CD4-positive, alpha-beta T cell (primary cell): ENCODE data around the gene FAM222B. TPM values are rescaled to one million over a fixed set of nuclear protein-coding genes. Genes with fewer than 3 reads are reported as not detected.
A peak's percentile ranks its signal among the peaks of the same experiment; 100 is the strongest.

Source experiments
- ATAC-seq: fragments of 200-7000 bp; cut with Tn5 transposase; one replicate; pipeline ENCODE4 v1.10.0; 2022; ENCODE audit warnings: mild to moderate bottlenecking; ENCODE audit not compliant: poor library complexity
- CTCF ChIA-PET: fragments of 350-600 bp; sonication (Branson Sonifier 250); formaldehyde crosslinking; loops from one replicate; lab custom pipeline; 2021; ENCODE audit warnings: antibody characterized with exemption, inconsistent platforms; lab: Charles Lee
- POLR2A ChIA-PET: fragments of 350-600 bp; sonication (Branson Sonifier 250); formaldehyde crosslinking; loops from one replicate; lab custom pipeline; 2021; ENCODE audit warnings: antibody characterized with exemption, inconsistent platforms; lab: Charles Lee
- DNase-seq, 14 experiments: peaks; one replicate each; pipeline ENCODE4 v3.0.0-alpha.2; 2013 to 2020; ENCODE audit warnings: mixed read lengths in 2 of 14
- H3K27ac ChIP-seq, 2 donors: one replicate each; pipeline versions ENCODE4 v1.5.1 to v1.7.0; 2013; ENCODE audit warnings: low read length in 2 of 2, low read depth in 1 of 2, mild to moderate bottlenecking in 1 of 2
- H3K27me3 ChIP-seq, 2 experiments: 1 replicate in 1 of 2; 2 replicates in 1 of 2; pipeline versions ENCODE4 v1.6.1 to v1.7.0; 2013; ENCODE audit warnings: low read length in 2 of 2, control low read depth in 1 of 2, mild to moderate bottlenecking in 1 of 2, moderate library complexity in 1 of 2; ENCODE audit not compliant: insufficient read depth in 2 of 2, control insufficient read depth in 1 of 2
- H3K36me3 ChIP-seq: one replicate; pipeline ENCODE4 v1.6.1; 2013; ENCODE audit warnings: low read length, control low read depth; ENCODE audit not compliant: insufficient read depth
- H3K4me1 ChIP-seq: one replicate; pipeline ENCODE4 v1.6.1; 2013; ENCODE audit warnings: low read length, control low read depth; ENCODE audit not compliant: insufficient read depth
- H3K4me3 ChIP-seq: one replicate; pipeline ENCODE4 v1.5.1; 2013; ENCODE audit warnings: mild to moderate bottlenecking, low read length, moderate library complexity
- H3K9me3 ChIP-seq, 2 experiments: 1 replicate in 1 of 2; 2 replicates in 1 of 2; pipeline versions ENCODE4 v1.6.1 to v1.7.0; 2013; ENCODE audit warnings: low read length in 2 of 2, mild to moderate bottlenecking in 2 of 2, control low read depth in 1 of 2, moderate library complexity in 1 of 2; ENCODE audit not compliant: control insufficient read depth in 1 of 2, insufficient read depth in 1 of 2
- H3K27ac Mint-ChIP-seq: one replicate; pipeline ENCODE4 v1.8.0; 2020; ENCODE audit warnings: mixed read lengths
- H3K27me3 Mint-ChIP-seq: one replicate; pipeline ENCODE4 v1.8.0; 2021; ENCODE audit warnings: mixed read lengths
- H3K36me3 Mint-ChIP-seq: one replicate; pipeline ENCODE4 v1.8.0; 2021; ENCODE audit warnings: low read depth, mixed read lengths
- H3K4me1 Mint-ChIP-seq: one replicate; pipeline ENCODE4 v1.8.0; 2021; ENCODE audit warnings: low read depth, mixed read lengths
- H3K4me3 Mint-ChIP-seq: one replicate; pipeline ENCODE4 v1.8.0; 2020; ENCODE audit warnings: mild to moderate bottlenecking, mixed read lengths
- H3K9me3 Mint-ChIP-seq: one replicate; pipeline ENCODE4 v1.8.0; 2020; ENCODE audit warnings: mixed read lengths
- intact Hi-C, 2 experiments: fragments of 100-400 bp; cut with DNase I in 1 of 2; cut with micrococcal nuclease in 1 of 2; formaldehyde crosslinking; loops; one replicate each; pipeline versions ENCODE4 v1.15.1 to v1.9.0; 2023 to 2025; cut with DNase I, micrococcal nuclease
- total RNA-seq, 174 experiments: library from RNA in 2 of 174; stranded (reverse) in 2 of 174; gene quantifications; one replicate each; pipeline ENCODE4 v1.2.3 and lab custom pipeline; 2021 to 2026
- TF ChIP-seq, protein P1 (sequence below): fragments of 200-600 bp; IDR thresholded peaks from one replicate; pipeline ENCODE4 v1.8.0; 2022; ENCODE audit warnings: antibody characterized with exemption, mild to moderate bottlenecking

Gene FAM222B
- total RNA-seq, 2 experiments from 2014 or later: 17.3 to 17.5 TPM

DNA sequence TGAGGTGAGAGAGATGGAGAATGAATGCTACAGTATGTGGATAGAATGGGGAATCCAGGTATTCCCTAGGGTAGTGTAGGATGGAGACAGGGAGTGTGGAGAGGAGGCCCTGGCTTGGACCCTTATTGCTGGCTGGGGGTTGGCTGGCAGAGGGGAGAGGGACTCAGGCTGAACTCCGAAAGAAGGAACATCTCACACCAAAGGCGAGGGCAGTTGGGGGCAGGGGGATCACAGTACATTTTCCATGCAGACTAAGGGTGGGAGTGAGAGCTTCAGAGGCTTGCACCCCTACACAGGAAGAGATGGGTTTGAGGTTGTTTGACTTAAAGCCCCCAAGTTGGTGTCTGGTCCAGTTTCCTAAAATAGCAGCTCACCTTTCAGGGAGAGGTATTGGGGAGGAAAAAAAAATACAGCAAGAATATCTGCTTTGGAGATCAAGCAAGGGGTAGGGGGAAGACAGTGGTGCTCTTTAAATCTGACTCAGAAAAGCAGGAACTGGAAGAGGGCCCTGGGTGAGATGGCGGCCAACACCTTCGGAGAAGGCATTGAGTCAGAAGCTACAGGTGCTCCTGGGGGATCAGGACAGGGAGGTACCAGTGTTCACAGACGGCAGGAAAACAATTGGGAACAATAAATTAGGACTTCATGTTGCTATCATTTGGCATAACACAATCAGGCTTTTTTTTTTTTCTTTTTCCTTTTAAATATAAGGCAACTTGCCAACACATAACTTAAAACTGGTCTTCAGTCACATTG, 86.4 kb downstream of the FAM222B start:
- Histone ChIP-seq H3K4me1 (no peaks in the 10 kb centered on the region), H3K36me3 (peaks cover 33% of the 10 kb centered on the region), H3K27ac (no peak overlapping the region), H3K4me3 (no peak overlapping the region), H3K9me3 (no peaks in the 10 kb centered on the region), H3K27me3 (no peaks in the 10 kb centered on the region)
- intact Hi-C loops: no loop called here
- ChIA-PET POLR2A (interaction anchor here (0.8 kb wide), 1 partner anchor 93 kb away, joined by 3 read pairs; no protein-coding TSS in a partner anchor), CTCF (interaction anchor here (1.5 kb wide), 1 partner anchor 29 kb away, joined by 8 read pairs; the partner anchor contains the start of gene TLCD1)
- ATAC-seq (no peak), DNase-seq (no peak)
- no peak overlapping the region for H3K27ac Mint-ChIP-seq
- peaks cover 43% of the 10 kb centered on the region for H3K36me3 Mint-ChIP-seq
- H3K9me3 Mint-ChIP-seq: no peaks in the 10 kb centered on the region
- no peaks in the 10 kb centered on the region for H3K27me3 Mint-ChIP-seq
- no peak overlapping the region for H3K4me3 Mint-ChIP-seq
- TF ChIP-seq, protein P1, sequence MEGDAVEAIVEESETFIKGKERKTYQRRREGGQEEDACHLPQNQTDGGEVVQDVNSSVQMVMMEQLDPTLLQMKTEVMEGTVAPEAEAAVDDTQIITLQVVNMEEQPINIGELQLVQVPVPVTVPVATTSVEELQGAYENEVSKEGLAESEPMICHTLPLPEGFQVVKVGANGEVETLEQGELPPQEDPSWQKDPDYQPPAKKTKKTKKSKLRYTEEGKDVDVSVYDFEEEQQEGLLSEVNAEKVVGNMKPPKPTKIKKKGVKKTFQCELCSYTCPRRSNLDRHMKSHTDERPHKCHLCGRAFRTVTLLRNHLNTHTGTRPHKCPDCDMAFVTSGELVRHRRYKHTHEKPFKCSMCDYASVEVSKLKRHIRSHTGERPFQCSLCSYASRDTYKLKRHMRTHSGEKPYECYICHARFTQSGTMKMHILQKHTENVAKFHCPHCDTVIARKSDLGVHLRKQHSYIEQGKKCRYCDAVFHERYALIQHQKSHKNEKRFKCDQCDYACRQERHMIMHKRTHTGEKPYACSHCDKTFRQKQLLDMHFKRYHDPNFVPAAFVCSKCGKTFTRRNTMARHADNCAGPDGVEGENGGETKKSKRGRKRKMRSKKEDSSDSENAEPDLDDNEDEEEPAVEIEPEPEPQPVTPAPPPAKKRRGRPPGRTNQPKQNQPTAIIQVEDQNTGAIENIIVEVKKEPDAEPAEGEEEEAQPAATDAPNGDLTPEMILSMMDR: no peak
- H3K4me1 Mint-ChIP-seq: no peaks in the 10 kb centered on the region

DNA sequence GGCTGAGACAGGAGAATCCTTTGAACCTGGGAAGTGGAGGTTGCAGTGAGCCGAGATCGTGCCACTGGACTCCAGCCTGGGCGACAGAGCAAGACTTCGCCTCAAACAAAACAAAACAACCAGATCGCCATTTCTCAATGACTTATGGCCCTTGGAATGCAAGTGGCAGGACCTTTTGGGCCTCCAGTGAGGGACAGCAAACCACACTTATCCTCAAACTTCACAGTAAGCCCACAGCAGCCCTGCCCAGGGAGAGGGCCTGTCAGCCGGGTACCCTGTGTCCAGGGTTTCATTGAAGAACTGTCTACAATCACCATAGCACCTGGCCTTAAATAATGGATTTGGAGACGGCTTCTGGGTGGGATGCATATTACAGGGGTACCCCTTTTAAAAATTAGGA, 87.1 kb downstream of the FAM222B start:
- Histone ChIP-seq H3K36me3 (peaks cover 35% of the 10 kb centered on the region), H3K27ac (no peak overlapping the region), H3K4me1 (no peaks in the 10 kb centered on the region), H3K27me3 (no peaks in the 10 kb centered on the region), H3K9me3 (no peaks in the 10 kb centered on the region), H3K4me3 (no peak overlapping the region)
- H3K4me1 Mint-ChIP-seq: peaks cover 3% of the 10 kb centered on the region
- H3K27ac Mint-ChIP-seq: no peak overlapping the region
- ATAC-seq: no peak
- CTCF ChIA-PET: no interaction called here
- H3K9me3 Mint-ChIP-seq: no peaks in the 10 kb centered on the region
- H3K4me3 Mint-ChIP-seq: no peak overlapping the region
- POLR2A ChIA-PET: no interaction called here
- DNase-seq: no peak
- TF ChIP-seq, protein P1: no peak
- intact Hi-C loops: no loop called here
- H3K36me3 Mint-ChIP-seq: peaks cover 41% of the 10 kb centered on the region
- H3K27me3 Mint-ChIP-seq: no peaks in the 10 kb centered on the region

- Mint-ChIP-seq H3K27me3 (no peaks in the 10 kb centered on the region), H3K27ac (peak overlapping the region; percentile 36), H3K9me3 (no peaks in the 10 kb centered on the region), H3K36me3 (peaks cover 30% of the 10 kb centered on the region), H3K4me1 (peaks cover 10% of the 10 kb centered on the region), H3K4me3 (no peak overlapping the region)
- ATAC-seq (no peak), DNase-seq (no peak)
- Histone ChIP-seq H3K27ac (no peak overlapping the region), H3K4me1 (peaks cover 14% of the 10 kb centered on the region), H3K27me3 (no peaks in the 10 kb centered on the region), H3K36me3 (peaks cover 28% of the 10 kb centered on the region), H3K9me3 (no peaks in the 10 kb centered on the region), H3K4me3 (no peak overlapping the region)
- TF ChIP-seq, protein P1: no peak
- intact Hi-C loops: no loop called here
- POLR2A ChIA-PET: interaction anchor here (0.6 to 13.8 kb wide), 4 partner anchors 12 to 105 kb away, joined by 3 to 268 read pairs (median 8); partner anchors contain the start of genes NEK8, RPL23A and TLCD1
- CTCF ChIA-PET: interaction anchor here (0.7 to 12.6 kb wide), 3 partner anchors 12 to 176 kb away, joined by 3 to 373 read pairs (median 24); partner anchors contain the start of genes NEK8 and TLCD1
These were observed 90.8 kb downstream of the FAM222B start for GRCh38 chr17:28751600-28752366.
